GM12878 (cell line): Measurements from ENCODE around the gene CCDC181. TPM values are rescaled to one million over a fixed set of nuclear protein-coding genes. Genes with fewer than 3 reads are reported as not detected.

ENCODE experiments used
- ATAC-seq: fragments of 200-7000 bp; cut with Tn5 transposase; 3 replicates; pipeline ENCODE4 v1.9.1; 2020; ENCODE audit warnings: mild to moderate bottlenecking, moderate library complexity
- BruUV-seq: library from RNA; stranded (reverse); fragments of 400-500 nt; replicated peaks from 2 replicates; lab custom pipeline; 2021; lab: Mats Ljungman, UMichigan
- CTCF ChIA-PET: fragments of 300-600 bp; sonication (Branson Sonifier 250); formaldehyde crosslinking; extraction: SDS; loops from one replicate; lab custom pipeline; 2021; ENCODE audit warnings: inconsistent platforms; lab: Yijun Ruan, JAX
- POLR2A ChIA-PET: fragments of 350-600 bp; formaldehyde crosslinking; extraction: SDS; loops from one replicate; lab custom pipeline; 2021; ENCODE audit warnings: inconsistent platforms; lab: Charles Lee
- RAD21 ChIA-PET: fragments of 300-600 bp; sonication (Branson Sonifier 250); formaldehyde crosslinking; loops from one replicate; lab custom pipeline; 2023; ENCODE audit warnings: antibody characterized with exemption; ENCODE audit not compliant: unreplicated experiment; lab: Charles Lee
- SMC1A ChIA-PET: fragments of 300-600 bp; sonication (Branson Sonifier 250); formaldehyde crosslinking; loops from one replicate; lab custom pipeline; 2023; ENCODE audit not compliant: unreplicated experiment, uncharacterized antibody; lab: Charles Lee
- DNase-seq: peaks from one replicate; pipeline ENCODE4 v3.0.0-alpha.2; 2011; ENCODE audit warnings: low read depth, low spot score
- FAIRE-seq: peaks from 3 replicates; lab custom pipeline; 2011; peaks lifted over from hg19 to GRCh38; lab: Jason Lieb, UNC
- H2AFZ ChIP-seq: 2 replicates; pipeline ENCODE4 v1.6.0; 2011; ENCODE audit warnings: low read depth, low read length, control low read depth; ENCODE audit not compliant: control insufficient read depth
- H3K27ac ChIP-seq: 2 replicates; pipeline ENCODE4 v1.5.1; 2011; ENCODE audit warnings: control low read depth; ENCODE audit not compliant: control insufficient read depth, insufficient read depth
- H3K27me3 ChIP-seq, 2 experiments: replicated peaks in 1 of 2; 2 replicates each; pipeline versions ENCODE4 v1.6.0 to v1.6.1; 2011; ENCODE audit warnings: low read length in 1 of 2; ENCODE audit not compliant: control insufficient read depth in 2 of 2, insufficient read depth in 2 of 2
- H3K36me3 ChIP-seq, 2 experiments: 2 replicates each; pipeline ENCODE4 v1.5.1; 2011; ENCODE audit warnings: low read length in 1 of 2; ENCODE audit not compliant: control insufficient read depth in 2 of 2, insufficient read depth in 2 of 2
- H3K4me1 ChIP-seq: 2 replicates; pipeline ENCODE4 v1.6.1; 2011; ENCODE audit warnings: mild to moderate bottlenecking, low read length, moderate library complexity, mixed read lengths; ENCODE audit not compliant: control insufficient read depth, insufficient read depth
- H3K4me2 ChIP-seq: 2 replicates; pipeline ENCODE4 v1.6.0; 2011; ENCODE audit warnings: control low read depth; ENCODE audit not compliant: control insufficient read depth, insufficient read depth
- H3K4me3 ChIP-seq: fragments of 200-600 bp; sonication (generic); 2 replicates; pipeline ENCODE4 v1.5.1; 2016
- H3K79me2 ChIP-seq: 2 replicates; pipeline ENCODE4 v1.6.0; 2011; ENCODE audit warnings: low read length; ENCODE audit not compliant: control insufficient read depth, insufficient read depth
- H3K9ac ChIP-seq: 2 replicates; pipeline ENCODE4 v1.8.0; 2011; ENCODE audit warnings: low read length, control low read depth, mixed read lengths; ENCODE audit not compliant: control insufficient read depth, insufficient read depth
- H3K9me3 ChIP-seq: replicated peaks from 3 replicates; pipeline ENCODE4 v1.5.1; 2011; ENCODE audit warnings: mild to moderate bottlenecking, low read length; ENCODE audit not compliant: control insufficient read depth, insufficient read depth
- H4K20me1 ChIP-seq: 2 replicates; pipeline ENCODE4 v1.6.0; 2011; ENCODE audit not compliant: control insufficient read depth, insufficient read depth
- ASH2L ChIP-seq: fragments of 300-600, 200-600 bp; sonication (generic); IDR thresholded peaks from 2 replicates; pipeline ENCODE4 v1.6.1; 2017; ENCODE audit warnings: low read depth, mild to moderate bottlenecking, borderline replicate concordance
- ATF2 ChIP-seq: IDR thresholded peaks from 2 replicates; pipeline ENCODE4 v1.6.1; 2012; ENCODE audit warnings: low read length, inconsistent platforms
- CBX5 ChIP-seq: sonication (generic); IDR thresholded peaks from 2 replicates; pipeline ENCODE4 v1.6.1; 2016; ENCODE audit warnings: low read depth, moderate library complexity, mild to moderate bottlenecking, inconsistent platforms
- EP300 ChIP-seq, 2 experiments: fragments of 150-350 bp in 1 of 2; IDR thresholded peaks; 2 replicates each; pipeline ENCODE4 v1.6.1; 2011 to 2012; ENCODE audit warnings: low read depth in 2 of 2, low read length in 2 of 2, borderline replicate concordance in 1 of 2, improper control_type of control experiment in 1 of 2, inconsistent platforms in 1 of 2; ENCODE audit not compliant: control insufficient read depth in 1 of 2
- JUNB ChIP-seq: IDR thresholded peaks from 2 replicates; pipeline ENCODE4 v1.6.1; 2016; ENCODE audit warnings: antibody characterized with exemption, mild to moderate bottlenecking
- RCOR1 ChIP-seq: conservative IDR thresholded peaks from 2 replicates; pipeline ENCODE4 v1.6.1; 2012; ENCODE audit warnings: low read depth, low read length, improper control_type of control experiment
- SMC3 ChIP-seq: IDR thresholded peaks from 2 replicates; pipeline ENCODE4 v1.6.1; 2011; ENCODE audit warnings: low read length, improper control_type of control experiment, borderline replicate concordance
- SREBF1 ChIP-seq: IDR thresholded peaks from 2 replicates; pipeline ENCODE4 v1.6.1; 2012; ENCODE audit warnings: mild to moderate bottlenecking, low read length
- ZBTB11 ChIP-seq: fragments of 450-650 bp; formaldehyde crosslinking; IDR thresholded peaks from 2 replicates; pipeline ENCODE4 v1.5.0; 2022; ENCODE audit warnings: mild to moderate bottlenecking, missing genetic modification characterization
- ZNF207 ChIP-seq: fragments of 450-650 bp; IDR thresholded peaks from 2 replicates; pipeline ENCODE4 v1.6.1; 2014; ENCODE audit warnings: antibody characterized with exemption, mild to moderate bottlenecking, borderline replicate concordance
- ZNF622 ChIP-seq: fragments of 450-650 bp; IDR thresholded peaks from 2 replicates; pipeline ENCODE4 v1.6.1; 2017; ENCODE audit warnings: mild to moderate bottlenecking, inconsistent platforms
- WGBS: methylation state at CpG from one replicate; pipeline ENCODE4 v1.1.6; 2016; ENCODE audit warnings: low lambda C conversion rate; ENCODE audit not compliant: insufficient replicate concordance, insufficient coverage; ENCODE audit errors: missing lambda C conversion rate; 5-methylcytosine and 5-hydroxymethylcytosine counted together
- in situ Hi-C: fragments of 300-500 bp; cut with MboI; formaldehyde crosslinking; loops from 9 replicates; pipeline ENCODE4 v1.14.3; 2018; ENCODE audit warnings: mixed read lengths
- intact Hi-C: fragments of 100-400 bp; cut with micrococcal nuclease; formaldehyde crosslinking; loops from one replicate; pipeline ENCODE4 v1.14.2; 2022; ENCODE audit not compliant: unreplicated experiment
- polyA plus RNA-seq, 11 experiments: library from polyadenylated mRNA; depleted of rRNA in 4 of 11; unstranded in 6 of 11; stranded (reverse) in 5 of 11; fragments of >200 nt; fragmentation: Nextera tagmentation in 4 of 11; fragmentation: Illumina TruSeq in 1 of 11; extraction: Ambion mirVana in 4 of 11; extraction: Trizol in 1 of 11; gene quantifications; 1 replicate in 1 of 11; 2 replicates in 10 of 11; pipeline versions ENCODE4 v1.2.1 to v1.2.3, GENCODE V29; 2011 to 2016; ENCODE audit warnings: inconsistent platforms in 2 of 11, missing spikeins in 2 of 11, low read depth in 1 of 11
- total RNA-seq, 4 experiments: library from RNA; depleted of rRNA in 3 of 4; stranded (reverse); fragments of >200 nt in 3 of 4; fragmentation: Illumina TruSeq in 1 of 4; extraction: Trizol in 1 of 4; gene quantifications; 2 replicates each; pipeline versions ENCODE4 v1.2.1 to v1.2.3, GENCODE V29; 2013 to 2021

Gene CCDC181
- total and polyA plus RNA-seq, 10 of the 15 experiments (the other 5 are each of a cell fraction or from before 2014, with no cell fraction given) = not detected

DNA sequence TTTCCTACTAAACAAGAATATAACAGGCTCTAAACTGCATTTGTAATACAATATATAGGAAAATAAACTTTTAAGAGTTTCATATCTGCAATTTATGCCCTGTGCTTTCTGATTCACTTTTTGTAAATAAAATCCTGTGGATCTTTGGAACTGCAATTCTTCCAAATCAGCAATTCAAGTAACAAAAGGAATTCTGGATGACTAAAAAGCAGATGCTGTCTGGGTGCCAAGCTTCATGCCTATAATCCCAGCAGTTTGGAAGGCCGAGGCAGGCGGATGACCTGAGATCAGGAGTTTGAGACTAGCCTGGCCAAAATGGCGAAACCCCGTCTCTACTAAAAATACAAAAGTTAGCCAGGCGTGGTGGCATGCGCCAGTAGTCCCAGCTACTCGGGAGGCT is 66.0 kb downstream of the CCDC181 start (continued):
- no peak for TF ChIP-seq ZBTB11 (CRISPR knock-in tag)
- TF ChIP-seq JUNB = no peak
- no peak for TF ChIP-seq ATF2

DNA sequence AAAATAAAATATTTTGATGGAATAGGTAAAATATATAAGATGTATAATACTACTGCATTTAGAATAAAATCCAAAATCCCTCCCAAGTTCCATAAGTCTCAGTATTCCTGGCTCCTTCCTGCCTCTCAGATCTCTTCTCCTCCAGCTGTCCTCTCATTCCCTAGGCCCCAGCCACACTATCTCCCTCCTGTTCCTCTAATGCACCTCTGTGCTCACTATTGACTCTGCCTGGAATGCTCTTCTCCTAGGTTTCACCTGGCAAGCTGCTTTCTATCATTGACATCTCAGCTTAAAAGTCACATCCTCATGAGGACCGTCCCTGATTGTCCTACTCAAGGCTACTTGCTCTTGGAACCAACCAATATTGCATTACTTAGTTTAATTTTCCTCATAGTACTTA is 66.9 kb downstream of the CCDC181 start:
- SMC1A ChIA-PET = interaction anchor here (0.6 to 2.6 kb wide), 7 partner anchors 8 to 757 kb away, joined by 3 to 16 read pairs (median 3); partner anchors contain the start of genes BLZF1 and NME7
- 100% methylated on average over 1 of the region's 1 CpG for WGBS
- Histone ChIP-seq H3K4me3 (no peak overlapping the region), H3K27me3 (no peaks in the 10 kb centered on the region), H3K27ac (no peak overlapping the region), H3K9me3 (no peaks in the 10 kb centered on the region; the same call in 2 of the 3 replicates), H2AFZ (no peak overlapping the region), H3K4me1 (peaks cover 4% of the 10 kb centered on the region; the same call in 1 of the 2 replicates), H3K9ac (no peak overlapping the region), H3K79me2 (no peaks in the 10 kb centered on the region), H3K36me3 (no peaks in the 10 kb centered on the region), H3K4me2 (no peak overlapping the region), H4K20me1 (no peaks in the 10 kb centered on the region)
- intact Hi-C loops (no loop called here), in situ Hi-C loops (no loop called here)
- DNase-seq = no peak
- TF ChIP-seq ZNF622 (no peak), EP300 (IDR thresholded peaks at IDR 0.05; ENCODE audit: borderline replicate concordance in 1 of 2, control insufficient read depth in 1 of 2, low read depth in 2 of 2, low read length in 2 of 2) (no peak), SMC3 (no peak), CBX5 (no peak), ZNF207 (no peak), SREBF1 (no peak), ASH2L (no peak), RCOR1 (no peak)
- RAD21 ChIA-PET = interaction anchor here (1.0 to 1.5 kb wide), 3 partner anchors 9 to 757 kb away, joined by 3 to 6 read pairs (median 3); no protein-coding TSS in a partner anchor
- no peak for FAIRE-seq
- no TSS peak for BruUV-seq
- CTCF ChIA-PET = interaction anchor here (0.6 to 4.4 kb wide), 3 partner anchors 9 to 23 kb away, joined by 3 to 37 read pairs (median 9); no protein-coding TSS in a partner anchor
- ATAC-seq = no peak
- POLR2A ChIA-PET = interaction anchor here (1.2 kb wide), 1 partner anchor 752 kb away, joined by 3 read pairs; no protein-coding TSS in a partner anchor
